ENCODE results near the gene CFAP141.

DNA sequence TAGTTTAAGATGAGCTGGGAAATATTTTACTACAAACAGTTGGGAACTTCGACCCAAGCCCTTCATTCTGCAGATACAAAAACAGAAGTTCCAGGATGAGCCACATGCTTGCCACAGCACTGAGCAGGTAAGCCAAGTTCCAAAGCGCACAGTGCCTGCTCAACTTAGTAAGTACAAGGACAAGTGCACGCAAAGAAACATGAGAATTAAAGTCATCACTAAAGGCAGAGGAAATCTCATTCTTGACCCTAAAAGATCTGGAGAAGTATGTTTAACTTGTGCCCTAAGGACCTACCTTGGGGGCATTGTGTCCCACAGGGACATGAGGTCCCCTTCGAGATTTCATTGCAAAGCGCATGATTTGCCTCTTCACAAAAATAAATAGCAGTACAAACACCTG, 13.4 kb upstream of the CFAP141 start:
- TF ChIP-seq, protein P1, sequence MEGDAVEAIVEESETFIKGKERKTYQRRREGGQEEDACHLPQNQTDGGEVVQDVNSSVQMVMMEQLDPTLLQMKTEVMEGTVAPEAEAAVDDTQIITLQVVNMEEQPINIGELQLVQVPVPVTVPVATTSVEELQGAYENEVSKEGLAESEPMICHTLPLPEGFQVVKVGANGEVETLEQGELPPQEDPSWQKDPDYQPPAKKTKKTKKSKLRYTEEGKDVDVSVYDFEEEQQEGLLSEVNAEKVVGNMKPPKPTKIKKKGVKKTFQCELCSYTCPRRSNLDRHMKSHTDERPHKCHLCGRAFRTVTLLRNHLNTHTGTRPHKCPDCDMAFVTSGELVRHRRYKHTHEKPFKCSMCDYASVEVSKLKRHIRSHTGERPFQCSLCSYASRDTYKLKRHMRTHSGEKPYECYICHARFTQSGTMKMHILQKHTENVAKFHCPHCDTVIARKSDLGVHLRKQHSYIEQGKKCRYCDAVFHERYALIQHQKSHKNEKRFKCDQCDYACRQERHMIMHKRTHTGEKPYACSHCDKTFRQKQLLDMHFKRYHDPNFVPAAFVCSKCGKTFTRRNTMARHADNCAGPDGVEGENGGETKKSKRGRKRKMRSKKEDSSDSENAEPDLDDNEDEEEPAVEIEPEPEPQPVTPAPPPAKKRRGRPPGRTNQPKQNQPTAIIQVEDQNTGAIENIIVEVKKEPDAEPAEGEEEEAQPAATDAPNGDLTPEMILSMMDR (IDR thresholded peaks at IDR 0.05; ENCODE audit: low read depth, low read length): no peak
- no peak for TF ChIP-seq EZH2phosphoT487 (IDR thresholded peaks at IDR 0.05; ENCODE audit: low read depth)
